Measurements from ENCODE around the gene ADAMTSL3. TPM values are rescaled to one million over a fixed set of nuclear protein-coding genes. Genes with fewer than 3 reads are reported as not detected.

The ADAMTSL3 gene
- total and polyA plus RNA-seq, 3 donors from 2014 or later: 8.6 to 16.4 (median 9.4) TPM

DNA sequence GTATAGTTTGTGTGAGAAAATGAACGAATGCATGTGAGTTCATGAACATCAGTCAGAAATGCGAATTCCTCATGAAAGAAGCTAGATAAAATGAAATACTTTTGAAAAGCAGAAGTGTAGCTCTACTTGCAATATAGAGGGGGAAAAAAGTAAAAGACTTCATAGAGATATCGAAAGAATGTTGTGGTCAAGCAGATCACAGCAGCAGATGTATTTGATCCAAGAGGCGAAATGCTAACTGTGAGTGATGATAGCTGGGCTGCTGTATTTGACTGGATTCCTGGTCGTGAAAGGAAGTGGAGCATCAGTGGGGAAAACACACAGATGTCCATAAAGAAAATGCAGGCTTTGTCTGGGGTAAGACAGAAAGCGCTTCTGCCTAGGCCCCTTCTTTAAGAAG, 112.4 kb downstream of the ADAMTSL3 start:
- WGBS, 2 donors: 83 to 86% methylated on average over 6 of the region's 6 CpGs
- H3K4me3 ChIP-seq: no peak overlapping the region
- H3K27me3 ChIP-seq: no peaks in the 10 kb centered on the region
- H3K36me3 ChIP-seq (ENCODE audit: low read depth, missing control alignments): no peaks in the 10 kb centered on the region
- H3K27ac ChIP-seq: no peak overlapping the region
- no peak for TF ChIP-seq CTCF (IDR thresholded peaks at IDR 0.05)
- no peak for TF ChIP-seq POLR2A (IDR thresholded peaks at IDR 0.05)
- H3K9me3 ChIP-seq: no peaks in the 10 kb centered on the region
- intact Hi-C loops (cut with DNase I; ENCODE audit: low total_unique reads): no loop called here
- H3K4me1 ChIP-seq: no peaks in the 10 kb centered on the region
- DNase-seq: no peak

- H3K27me3 ChIP-seq: no peaks in the 10 kb centered on the region
- intact Hi-C loops (cut with DNase I; ENCODE audit: low total_unique reads): no loop called here
- no peak for DNase-seq
- H3K36me3 ChIP-seq (ENCODE audit: low read depth, missing control alignments): no peaks in the 10 kb centered on the region
- no peak for TF ChIP-seq CTCF (IDR thresholded peaks at IDR 0.05)
- no peak for TF ChIP-seq POLR2A (IDR thresholded peaks at IDR 0.05)
- no peak overlapping the region for H3K4me3 ChIP-seq
- H3K9me3 ChIP-seq: no peaks in the 10 kb centered on the region
- WGBS, 2 donors: 62 to 74% methylated on average over 4 of the region's 4 CpGs
- H3K4me1 ChIP-seq: no peaks in the 10 kb centered on the region
- H3K27ac ChIP-seq: no peak overlapping the region
Measured at GRCh38 chr15:83767741-83768140, 113.8 kb downstream of the ADAMTSL3 start.

DNA sequence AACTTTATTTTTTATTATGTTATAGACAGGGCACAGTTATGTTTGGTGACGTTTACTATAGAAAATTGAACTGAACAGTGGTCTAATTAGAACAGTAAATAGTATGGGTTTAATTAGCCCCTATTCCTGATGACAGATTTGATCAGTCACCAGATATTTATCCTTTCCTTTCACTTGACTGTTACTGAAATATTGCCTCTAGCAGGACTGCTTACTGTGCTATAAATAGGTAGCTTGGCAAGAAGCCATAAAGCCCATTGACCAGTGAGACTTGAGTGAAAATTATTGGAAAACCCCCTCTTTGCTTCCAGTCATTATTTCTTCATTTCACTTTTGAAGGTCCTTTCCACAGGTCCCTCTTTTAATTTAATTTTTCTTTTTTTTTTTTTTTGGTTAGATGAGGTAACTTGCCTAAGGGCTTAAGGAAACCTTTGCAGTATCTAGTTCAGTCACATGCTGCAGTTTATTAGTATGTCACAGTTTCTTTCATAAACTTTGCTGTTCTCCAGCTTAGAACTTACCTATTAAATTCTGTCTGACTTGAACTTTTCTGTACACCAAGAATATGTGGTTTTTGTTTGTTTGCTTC, 115.6 kb downstream of the ADAMTSL3 start:
- H3K27me3 ChIP-seq: no peaks in the 10 kb centered on the region
- intact Hi-C loops (cut with DNase I; ENCODE audit: low total_unique reads): no loop called here
- H3K27ac ChIP-seq: no peak overlapping the region
- TF ChIP-seq CTCF (IDR thresholded peaks at IDR 0.05): no peak
- TF ChIP-seq POLR2A (IDR thresholded peaks at IDR 0.05): no peak
- H3K36me3 ChIP-seq (ENCODE audit: low read depth, missing control alignments): no peaks in the 10 kb centered on the region
- H3K4me1 ChIP-seq: no peaks in the 10 kb centered on the region
- WGBS, 2 donors: 75 to 89% methylated on average over 1 of the region's 1 CpG
- no peak overlapping the region for H3K4me3 ChIP-seq
- H3K9me3 ChIP-seq: no peaks in the 10 kb centered on the region
- no peak for DNase-seq

- no peak for TF ChIP-seq CTCF (IDR thresholded peaks at IDR 0.05)
- TF ChIP-seq POLR2A (IDR thresholded peaks at IDR 0.05): no peak
- Histone ChIP-seq H3K4me3 (no peak overlapping the region), H3K36me3 (ENCODE audit: low read depth, missing control alignments) (no peaks in the 10 kb centered on the region), H3K27me3 (no peaks in the 10 kb centered on the region), H3K27ac (no peak overlapping the region), H3K4me1 (no peaks in the 10 kb centered on the region), H3K9me3 (no peaks in the 10 kb centered on the region)
- DNase-seq: no peak
- WGBS, 2 donors: 43 to 74% methylated on average over 3 of the region's 3 CpGs
- intact Hi-C loops (cut with DNase I; ENCODE audit: low total_unique reads): loop anchor here (2.0 kb wide), 1 partner anchor 17 kb away; no protein-coding TSS in a partner anchor
Measured at GRCh38 chr15:83775738-83776137, 121.8 kb downstream of the ADAMTSL3 start.

DNA sequence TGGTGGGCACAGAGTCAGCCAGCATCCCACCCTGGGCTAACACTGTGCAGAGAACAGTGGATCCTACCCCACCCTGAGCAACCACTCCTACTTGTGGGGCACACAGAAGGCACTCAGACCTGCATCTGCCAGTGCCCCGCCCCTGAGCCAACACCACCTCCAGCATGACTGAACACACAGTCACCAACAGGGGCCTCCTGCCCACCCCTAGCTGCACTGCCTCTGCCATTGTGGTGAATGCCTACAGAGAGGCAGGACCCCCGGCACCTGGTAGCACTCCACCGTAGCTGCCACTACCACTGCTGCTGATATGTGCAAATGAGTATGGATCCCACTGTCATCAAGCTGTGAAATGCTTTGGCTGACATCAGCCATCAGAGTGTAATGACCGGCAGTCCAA, 123.1 kb downstream of the ADAMTSL3 start:
- Histone ChIP-seq H3K9me3 (no peaks in the 10 kb centered on the region), H3K4me3 (no peak overlapping the region), H3K4me1 (no peaks in the 10 kb centered on the region), H3K27ac (no peak overlapping the region), H3K36me3 (ENCODE audit: low read depth, missing control alignments) (no peaks in the 10 kb centered on the region), H3K27me3 (no peaks in the 10 kb centered on the region)
- intact Hi-C loops (cut with DNase I; ENCODE audit: low total_unique reads): no loop called here
- TF ChIP-seq CTCF (IDR thresholded peaks at IDR 0.05) (no peak), POLR2A (IDR thresholded peaks at IDR 0.05) (no peak)
- 94 to 95% methylated on average over 4 of the region's 4 CpGs for WGBS, 2 donors
- no peak for DNase-seq
